Kidney epithelial cell (primary cell): ENCODE data around the gene RFX8. TPM values are rescaled to one million over a fixed set of nuclear protein-coding genes. Genes with fewer than 3 reads are reported as not detected.

Source experiments
- DNase-seq: peaks from one replicate; pipeline ENCODE4 v3.0.0-alpha.2; 2010; ENCODE audit warnings: low read depth
- H3K27me3 ChIP-seq: 2 replicates; pipeline ENCODE4 v1.6.0; 2011; ENCODE audit warnings: low read length; ENCODE audit not compliant: control insufficient read depth, insufficient read depth
- H3K36me3 ChIP-seq: 2 replicates; pipeline ENCODE4 v1.5.1; 2011; ENCODE audit warnings: low read length; ENCODE audit not compliant: control insufficient read depth, insufficient read depth
- H3K4me3 ChIP-seq: 2 replicates; pipeline ENCODE4 v1.5.1; 2011; ENCODE audit warnings: low read depth, mild to moderate bottlenecking, control low read depth, low read length
- CTCF ChIP-seq: IDR thresholded peaks from 2 replicates; pipeline ENCODE4 v1.5.1; 2011; ENCODE audit warnings: mild to moderate bottlenecking, moderate library complexity, low read length, control low read depth, inconsistent platforms; ENCODE audit not compliant: insufficient read depth, poor library complexity, severe bottlenecking
- total RNA-seq: library from RNA; depleted of rRNA; stranded (reverse); fragments of >200 nt; gene quantifications from 2 replicates; pipeline ENCODE4 v1.2.3, GENCODE V29; 2015

Gene RFX8
- total RNA-seq, 1 donor from 2014 or later: 0.25 TPM

- peak; percentile 82 for DNase-seq
- Histone ChIP-seq H3K36me3 (no peaks in the 10 kb centered on the region), H3K4me3 (no peak overlapping the region), H3K27me3 (no peaks in the 10 kb centered on the region)
- no peak for TF ChIP-seq CTCF
Measured at GRCh38 chr2:101516823-101517690, 42.1 kb upstream of the RFX8 start.

DNA sequence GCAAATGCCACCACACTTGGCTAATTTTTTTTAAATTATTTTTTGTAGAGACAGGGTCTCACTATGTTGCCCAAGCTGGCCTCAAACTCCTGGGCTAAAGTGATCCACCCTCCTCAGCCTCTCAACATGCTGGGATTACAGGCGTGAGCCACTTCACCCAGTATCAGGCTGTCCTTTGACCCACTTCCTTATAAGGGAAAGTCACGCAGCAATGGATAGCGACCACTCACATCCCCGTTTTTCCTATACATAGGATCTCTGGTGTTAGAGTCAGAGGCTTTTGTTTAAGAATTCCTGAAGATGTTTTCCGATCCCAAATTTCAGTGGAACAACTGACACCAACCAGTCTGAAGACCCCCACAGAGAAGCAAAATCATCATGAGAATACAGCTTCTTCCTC lies 41.4 kb upstream of the RFX8 start:
- TF ChIP-seq CTCF: no peak
- H3K27me3 ChIP-seq: no peaks in the 10 kb centered on the region
- DNase-seq: no peak

DNA sequence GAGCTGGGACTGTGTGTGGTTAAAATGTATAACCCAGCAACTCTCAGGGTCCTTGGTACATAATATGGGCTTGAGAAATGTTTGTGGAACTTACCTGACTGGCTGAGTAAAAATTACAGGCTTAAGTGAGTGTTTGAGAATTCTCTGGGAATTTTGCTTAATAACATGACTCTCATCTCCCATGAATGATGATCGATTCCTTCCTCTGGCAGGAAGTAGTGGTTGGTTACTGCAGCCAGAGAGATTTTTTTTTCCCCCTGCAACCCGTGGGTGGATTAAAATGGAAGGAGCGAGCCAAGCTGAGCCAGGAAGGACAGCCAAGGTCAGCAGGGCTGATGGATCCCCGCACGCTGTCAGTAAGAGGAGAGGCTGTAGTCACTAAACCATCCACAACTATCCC lies 40.6 kb upstream of the RFX8 start:
- Histone ChIP-seq H3K27me3 (no peaks in the 10 kb centered on the region), H3K36me3 (no peaks in the 10 kb centered on the region), H3K4me3 (no peak overlapping the region)
- TF ChIP-seq CTCF: no peak
- no peak for DNase-seq

More for the DNA sequence above, 41.4 kb upstream of the RFX8 start:
- Histone ChIP-seq H3K4me3 (no peak overlapping the region), H3K36me3 (no peaks in the 10 kb centered on the region)

DNA sequence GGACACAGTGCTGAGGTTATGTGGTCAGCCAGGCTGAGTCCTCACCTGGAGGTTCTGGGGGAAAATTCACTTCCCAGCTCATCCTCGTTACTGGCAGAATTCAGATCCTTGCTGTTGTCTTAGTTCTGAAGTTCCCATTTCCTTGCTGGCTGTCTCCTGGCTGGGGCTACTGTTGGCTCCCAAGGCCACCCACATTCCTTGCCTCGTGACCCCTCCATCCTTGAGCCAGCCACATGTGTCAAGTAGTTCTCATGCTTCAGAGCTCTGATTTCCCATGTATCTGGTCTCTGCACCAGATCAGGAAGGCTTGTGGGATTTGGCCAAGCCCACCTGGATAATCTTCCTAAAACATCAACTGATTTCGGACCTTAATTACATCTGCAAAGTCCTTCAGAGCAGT lies 38.1 kb upstream of the RFX8 start:
- DNase-seq: no peak
- no peaks in the 10 kb centered on the region for H3K36me3 ChIP-seq
- H3K4me3 ChIP-seq: no peak overlapping the region
- TF ChIP-seq CTCF: no peak
- H3K27me3 ChIP-seq: no peaks in the 10 kb centered on the region

DNA sequence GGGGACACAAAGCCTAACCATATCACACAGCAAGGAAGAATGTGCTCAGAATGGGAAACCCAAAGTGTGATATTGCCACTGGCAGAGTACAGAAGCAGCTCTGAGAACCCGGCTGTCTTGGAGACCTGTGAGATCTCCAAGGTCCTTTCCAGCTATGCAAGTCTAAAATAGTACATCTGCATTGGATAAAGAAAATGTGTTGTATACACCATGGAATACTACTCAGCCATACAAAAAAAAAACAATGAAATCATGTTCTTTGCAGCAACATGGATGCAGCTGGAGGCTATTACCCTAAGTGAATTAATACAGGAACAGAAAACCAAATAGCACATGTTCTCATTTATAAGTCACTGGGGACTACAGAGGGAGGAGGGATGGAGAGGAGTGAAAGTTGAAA lies 36.5 kb upstream of the RFX8 start:
- Histone ChIP-seq H3K36me3 (no peaks in the 10 kb centered on the region), H3K27me3 (no peaks in the 10 kb centered on the region), H3K4me3 (no peak overlapping the region)
- no peak for DNase-seq
- TF ChIP-seq CTCF: no peak
